ENCODE results near the gene ARHGAP15.

ARHGAP15 gene

DNA sequence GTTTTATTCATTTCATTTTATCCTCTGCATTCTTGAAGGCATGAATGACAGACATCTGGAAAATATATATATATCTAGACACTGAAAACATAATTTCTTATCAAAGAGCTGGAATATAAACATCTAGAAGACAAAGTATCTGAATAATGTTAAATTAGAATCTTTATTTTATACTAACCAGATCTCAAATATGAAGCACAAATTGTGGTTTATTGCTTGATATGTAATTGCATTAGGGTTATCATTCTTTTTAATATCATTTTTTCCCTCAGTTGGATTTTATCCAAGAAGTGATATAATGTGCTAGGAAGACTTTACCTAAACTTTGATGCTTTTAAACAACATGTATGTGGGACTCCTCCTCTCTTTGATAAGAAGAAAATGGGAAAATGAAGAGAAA, 331.2 kb downstream of the ARHGAP15 start:
- DNase-seq (ENCODE audit: low read depth in 1 of 2, low spot score in 1 of 2), result no peak
- no peak for TF ChIP-seq JUND (IDR thresholded peaks at IDR 0.05; ENCODE audit: low read depth)
- in situ Hi-C loops (cut with HindIII; ENCODE audit: low pct_unique_long_range_greater_than_20kb, low sequenced_read_pairs), result no loop called here

- no peak for DNase-seq (ENCODE audit: low read depth in 1 of 2, low spot score in 1 of 2)
- TF ChIP-seq JUND (IDR thresholded peaks at IDR 0.05; ENCODE audit: low read depth), result no peak
- in situ Hi-C loops (cut with HindIII; ENCODE audit: low pct_unique_long_range_greater_than_20kb, low sequenced_read_pairs), result no loop called here
Observed at GRCh38 chr2:143463719-143464118, 334.5 kb downstream of the ARHGAP15 start.

DNA sequence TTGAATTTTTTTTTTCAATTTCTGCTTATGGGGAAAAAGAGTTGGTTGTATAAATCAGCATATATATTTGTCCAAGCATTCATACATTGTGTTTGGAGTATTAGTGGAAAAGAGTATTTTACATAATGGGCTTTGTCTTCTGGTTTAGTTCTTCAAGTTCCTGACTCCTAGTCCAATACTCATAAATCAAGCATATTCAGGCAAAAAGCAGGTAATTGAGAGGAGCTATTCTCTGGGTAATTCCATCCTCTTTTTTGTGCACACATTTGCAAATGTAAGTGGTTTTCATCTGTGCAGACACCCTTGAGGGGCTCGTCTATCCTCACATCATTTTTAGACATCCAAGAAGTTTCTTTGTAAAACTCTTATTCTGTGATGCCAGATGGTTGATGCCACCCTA, 337.2 kb downstream of the ARHGAP15 start:
- in situ Hi-C loops (cut with HindIII; ENCODE audit: low pct_unique_long_range_greater_than_20kb, low sequenced_read_pairs), result no loop called here
- no peak for DNase-seq (ENCODE audit: low read depth in 1 of 2, low spot score in 1 of 2)

GRCh38 chr2:143467011-143467410, 337.8 kb downstream of the ARHGAP15 start:
- no peak for DNase-seq (ENCODE audit: low read depth in 1 of 2, low spot score in 1 of 2)
- no peak for TF ChIP-seq JUND (IDR thresholded peaks at IDR 0.05; ENCODE audit: low read depth)
- in situ Hi-C loops (cut with HindIII; ENCODE audit: low pct_unique_long_range_greater_than_20kb, low sequenced_read_pairs), result no loop called here

More for the DNA sequence above, 337.2 kb downstream of the ARHGAP15 start:
- no peak for TF ChIP-seq JUND (IDR thresholded peaks at IDR 0.05; ENCODE audit: low read depth)

DNA sequence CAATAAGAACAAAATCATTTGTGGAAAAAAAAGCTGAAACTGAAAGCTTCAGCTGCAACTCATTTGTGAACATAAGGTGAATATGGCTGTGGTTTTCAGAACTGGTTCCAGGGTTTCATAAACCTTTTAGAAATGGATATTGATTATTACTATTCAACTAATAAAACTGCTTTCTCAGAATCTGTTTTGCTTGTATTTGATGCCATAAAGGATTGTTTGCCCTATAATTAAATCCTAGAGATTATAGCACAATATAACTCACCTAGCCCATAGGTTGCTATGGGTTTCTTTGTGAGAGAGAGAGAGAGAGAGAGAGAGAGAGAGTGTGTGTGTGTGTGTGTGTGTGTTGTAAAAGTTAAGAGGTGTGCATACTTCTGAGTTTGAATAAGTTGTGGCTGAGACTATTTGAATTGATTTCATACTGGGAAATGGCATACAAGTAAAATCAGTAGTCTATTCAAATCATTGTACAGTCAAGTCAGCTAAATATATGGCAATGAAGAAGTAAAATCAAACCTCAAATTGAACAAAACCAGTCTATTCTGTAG, 339.2 kb downstream of the ARHGAP15 start:
- in situ Hi-C loops (cut with HindIII; ENCODE audit: low pct_unique_long_range_greater_than_20kb, low sequenced_read_pairs), result no loop called here
- no peak for TF ChIP-seq JUND (IDR thresholded peaks at IDR 0.05; ENCODE audit: low read depth)
- DNase-seq (ENCODE audit: low read depth in 1 of 2, low spot score in 1 of 2), result no peak

DNA sequence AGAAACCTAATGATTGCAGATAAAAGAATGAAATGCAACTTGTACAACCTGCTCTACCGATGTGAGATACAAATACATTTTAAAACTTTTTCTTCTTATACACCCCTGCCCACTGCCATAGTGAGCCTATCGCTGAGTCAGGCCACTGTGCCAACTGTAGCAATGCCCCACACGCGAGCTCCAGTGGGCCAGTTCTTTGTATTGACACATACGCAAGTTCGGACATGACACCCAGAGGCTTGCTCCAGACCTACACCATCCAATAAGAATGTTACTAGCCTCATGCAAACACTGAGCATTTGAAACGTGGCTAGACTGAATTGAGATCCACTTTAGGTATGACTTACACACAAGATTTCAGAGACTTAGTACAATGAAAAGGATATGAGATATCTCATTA, 340.1 kb downstream of the ARHGAP15 start:
- in situ Hi-C loops (cut with HindIII; ENCODE audit: low pct_unique_long_range_greater_than_20kb, low sequenced_read_pairs), result no loop called here
- no peak for TF ChIP-seq JUND (IDR thresholded peaks at IDR 0.05; ENCODE audit: low read depth)
- no peak for DNase-seq (ENCODE audit: low read depth in 1 of 2, low spot score in 1 of 2)

DNA sequence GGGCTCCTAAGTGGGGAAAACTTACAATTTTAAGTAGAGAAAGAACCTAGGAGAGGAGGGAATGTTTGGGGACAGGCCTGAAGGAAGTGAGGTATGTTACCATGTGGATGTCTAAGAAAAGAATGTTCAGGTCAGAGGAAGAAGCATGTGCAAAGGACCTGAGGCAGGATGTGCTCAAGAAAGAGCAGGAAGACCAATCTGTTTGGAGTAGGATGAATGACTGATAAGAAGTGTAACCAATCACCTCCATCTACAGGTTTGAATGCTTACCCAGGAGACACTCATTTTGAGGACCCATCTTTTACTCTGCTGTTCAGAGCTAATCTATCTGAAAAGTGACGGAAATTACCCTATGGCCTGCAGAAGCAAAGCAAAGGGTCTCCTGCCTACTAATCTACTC, 342.3 kb downstream of the ARHGAP15 start:
- in situ Hi-C loops (cut with HindIII; ENCODE audit: low pct_unique_long_range_greater_than_20kb, low sequenced_read_pairs), result no loop called here
- no peak for DNase-seq (ENCODE audit: low read depth in 1 of 2, low spot score in 1 of 2)
- TF ChIP-seq JUND (IDR thresholded peaks at IDR 0.05; ENCODE audit: low read depth), result no peak

DNA sequence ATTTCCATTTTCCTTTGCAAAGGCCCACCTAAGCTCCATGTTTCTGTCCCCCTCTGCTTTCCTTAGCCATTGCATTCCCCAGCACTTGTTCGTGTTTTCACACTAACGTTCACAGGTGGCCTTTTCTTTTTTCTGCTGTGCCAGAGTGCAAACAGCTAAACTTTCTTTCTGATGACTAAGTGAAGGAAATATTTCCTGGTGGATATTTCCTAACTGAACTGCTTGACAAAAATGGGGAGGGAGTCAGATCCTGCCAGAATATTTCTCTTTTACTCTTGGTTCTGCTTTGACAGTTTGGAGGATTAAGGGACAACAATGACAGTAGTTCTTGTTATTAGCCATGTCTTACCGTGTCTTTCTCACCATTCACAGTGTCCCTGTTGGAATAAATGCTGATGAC, 344.0 kb downstream of the ARHGAP15 start:
- no peak for DNase-seq (ENCODE audit: low read depth in 1 of 2, low spot score in 1 of 2)
- no peak for TF ChIP-seq JUND (IDR thresholded peaks at IDR 0.05; ENCODE audit: low read depth)
- in situ Hi-C loops (cut with HindIII; ENCODE audit: low pct_unique_long_range_greater_than_20kb, low sequenced_read_pairs), result no loop called here

DNA sequence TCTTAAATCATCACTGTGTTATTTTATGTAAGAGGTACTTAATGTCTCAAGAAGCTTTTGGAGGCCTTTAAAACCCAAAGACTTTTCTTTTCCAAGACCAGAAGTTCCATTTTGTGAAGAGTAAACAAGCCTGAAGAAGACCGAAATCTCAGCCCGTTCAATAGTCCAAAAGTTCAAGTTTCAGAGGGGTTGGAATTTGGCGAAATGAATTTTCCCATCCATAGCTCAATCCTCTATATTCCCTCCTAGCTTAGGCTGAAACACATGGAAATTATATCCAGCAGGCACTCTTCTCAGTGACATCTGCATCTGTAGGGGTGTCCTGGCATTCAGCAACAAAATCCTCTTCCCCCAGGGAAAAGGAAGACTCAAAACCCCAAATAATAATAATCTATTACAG, 344.6 kb downstream of the ARHGAP15 start:
- TF ChIP-seq JUND (IDR thresholded peaks at IDR 0.05; ENCODE audit: low read depth), result no peak
- in situ Hi-C loops (cut with HindIII; ENCODE audit: low pct_unique_long_range_greater_than_20kb, low sequenced_read_pairs), result no loop called here
- no peak for DNase-seq (ENCODE audit: low read depth in 1 of 2, low spot score in 1 of 2)

GRCh38 chr2:143474586-143474985, 345.4 kb downstream of the ARHGAP15 start:
- no peak for TF ChIP-seq JUND (IDR thresholded peaks at IDR 0.05; ENCODE audit: low read depth)
- in situ Hi-C loops (cut with HindIII; ENCODE audit: low pct_unique_long_range_greater_than_20kb, low sequenced_read_pairs), result no loop called here
- DNase-seq (ENCODE audit: low read depth in 1 of 2, low spot score in 1 of 2), result no peak

- no peak for TF ChIP-seq JUND (IDR thresholded peaks at IDR 0.05; ENCODE audit: low read depth)
- in situ Hi-C loops (cut with HindIII; ENCODE audit: low pct_unique_long_range_greater_than_20kb, low sequenced_read_pairs), result no loop called here
- no peak for DNase-seq (ENCODE audit: low read depth in 1 of 2, low spot score in 1 of 2)
Observed at GRCh38 chr2:143475041-143475776, 346.0 kb downstream of the ARHGAP15 start.

DNA sequence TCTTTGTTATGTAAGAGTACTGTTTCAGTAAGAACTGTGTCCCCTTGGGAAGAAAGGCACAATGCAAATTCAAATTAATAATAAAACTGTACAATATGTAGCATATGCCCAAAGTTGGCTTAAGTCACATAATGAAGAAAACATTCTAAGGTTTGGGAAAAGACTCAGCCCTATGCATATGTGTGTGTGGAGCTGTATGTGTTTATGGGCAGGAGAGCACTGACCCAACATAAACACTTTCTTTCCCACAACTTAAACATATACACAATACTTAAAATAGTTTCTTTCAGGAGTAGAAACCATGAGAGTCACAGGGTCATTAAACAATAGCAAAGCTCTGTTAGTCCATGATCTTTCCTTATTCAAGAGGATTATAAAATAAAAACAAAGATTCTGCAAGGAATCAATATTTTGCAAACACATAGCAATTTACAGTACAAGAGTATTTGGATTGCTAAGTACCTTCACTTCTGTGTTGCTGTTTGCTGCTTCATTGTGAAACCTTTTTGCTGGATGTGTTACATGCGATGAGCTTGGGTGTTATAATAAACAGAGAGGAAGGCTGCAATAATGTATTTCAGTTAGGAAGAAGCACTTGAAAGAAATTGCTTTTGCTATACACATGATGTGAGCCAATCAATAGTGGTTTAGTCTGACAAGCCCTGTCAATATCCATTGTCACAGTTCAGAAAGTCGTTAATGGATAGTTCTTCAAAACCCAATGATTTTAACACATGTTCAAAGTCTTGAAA, 347.3 kb downstream of the ARHGAP15 start:
- DNase-seq (ENCODE audit: low read depth in 1 of 2, low spot score in 1 of 2), result no peak
- in situ Hi-C loops (cut with HindIII; ENCODE audit: low pct_unique_long_range_greater_than_20kb, low sequenced_read_pairs), result no loop called here
- TF ChIP-seq JUND (IDR thresholded peaks at IDR 0.05; ENCODE audit: low read depth), result no peak

Data from T47D (cell line).